Activated naive CD8-positive, alpha-beta T cell treated with anti-CD3 and anti-CD28 coated beads for 36 hours (primary cell): ENCODE results near the gene MOB2. TPM values are rescaled to one million over a fixed set of nuclear protein-coding genes. Genes with fewer than 3 reads are reported as not detected.

Experiments
- DNase-seq: peaks from one replicate; pipeline ENCODE4 v3.0.0; 2021
- H3K27ac Mint-ChIP-seq: one replicate; pipeline ENCODE4 v1.8.0; 2022; ENCODE audit warnings: mild to moderate bottlenecking, moderate library complexity, mixed read lengths
- H3K27me3 Mint-ChIP-seq: one replicate; pipeline ENCODE4 v1.8.0; 2022; ENCODE audit warnings: mild to moderate bottlenecking, mixed read lengths
- H3K36me3 Mint-ChIP-seq: one replicate; pipeline ENCODE4 v1.8.0; 2021; ENCODE audit warnings: mild to moderate bottlenecking, mixed read lengths
- H3K4me1 Mint-ChIP-seq: one replicate; pipeline ENCODE4 v1.8.0; 2021; ENCODE audit warnings: mixed read lengths
- H3K4me3 Mint-ChIP-seq: one replicate; pipeline ENCODE4 v1.8.0; 2022; ENCODE audit warnings: mild to moderate bottlenecking, moderate library complexity, mixed read lengths
- H3K9me3 Mint-ChIP-seq: one replicate; pipeline ENCODE4 v1.8.0; 2022; ENCODE audit warnings: mixed read lengths
- total RNA-seq, 2 experiments: library from RNA; stranded (reverse); gene quantifications; one replicate each; pipeline ENCODE4 v1.2.3, GENCODE V29; 2021

MOB2 gene
- total RNA-seq, 2 experiments from 2014 or later = 15.2 to 16.3 TPM

DNA sequence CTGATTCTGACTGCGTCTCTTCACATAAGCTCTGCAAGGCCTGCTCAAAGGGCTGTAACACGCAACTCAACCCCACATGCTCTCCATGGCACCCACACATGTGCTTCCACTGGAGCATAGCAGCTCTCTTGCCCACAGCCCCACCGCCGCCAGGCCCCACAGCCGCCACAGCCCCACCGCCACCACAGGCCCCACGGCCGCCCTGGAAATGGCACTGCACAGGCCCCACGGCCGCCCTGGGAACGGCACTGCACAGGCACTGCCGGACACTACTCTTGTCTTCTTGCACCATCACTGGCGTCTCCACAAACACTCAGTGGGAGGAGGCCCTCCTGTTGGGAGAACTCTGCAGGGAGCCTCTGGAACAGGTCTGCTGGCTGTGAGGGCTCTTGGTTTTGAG is 8.6 kb downstream of the MOB2 start:
- DNase-seq = no peak
- H3K36me3 Mint-ChIP-seq = peaks cover 1% of the 10 kb centered on the region
- H3K9me3 Mint-ChIP-seq = no peaks in the 10 kb centered on the region
- H3K4me3 Mint-ChIP-seq = no peak overlapping the region
- no peaks in the 10 kb centered on the region for H3K4me1 Mint-ChIP-seq
- H3K27me3 Mint-ChIP-seq = no peaks in the 10 kb centered on the region
- H3K27ac Mint-ChIP-seq = no peak overlapping the region

- H3K27ac Mint-ChIP-seq = no peak overlapping the region
- H3K36me3 Mint-ChIP-seq = peaks cover 1% of the 10 kb centered on the region
- no peaks in the 10 kb centered on the region for H3K27me3 Mint-ChIP-seq
- no peaks in the 10 kb centered on the region for H3K4me1 Mint-ChIP-seq
- no peak overlapping the region for H3K4me3 Mint-ChIP-seq
- DNase-seq = no peak
- no peaks in the 10 kb centered on the region for H3K9me3 Mint-ChIP-seq
These were observed 9.4 kb downstream of the MOB2 start for GRCh38 chr11:1476940-1477736.

- Mint-ChIP-seq H3K36me3 (peaks cover 3% of the 10 kb centered on the region), H3K27me3 (no peaks in the 10 kb centered on the region), H3K4me1 (no peaks in the 10 kb centered on the region), H3K27ac (no peak overlapping the region), H3K4me3 (no peak overlapping the region), H3K9me3 (no peaks in the 10 kb centered on the region)
- DNase-seq = no peak
These were observed 10.7 kb downstream of the MOB2 start for GRCh38 chr11:1475841-1476240.

GRCh38 chr11:1473786-1474185 is 12.8 kb downstream of the MOB2 start:
- H3K9me3 Mint-ChIP-seq = no peaks in the 10 kb centered on the region
- H3K36me3 Mint-ChIP-seq = peaks cover 3% of the 10 kb centered on the region
- no peak overlapping the region for H3K27ac Mint-ChIP-seq
- no peaks in the 10 kb centered on the region for H3K4me1 Mint-ChIP-seq
- H3K27me3 Mint-ChIP-seq = no peaks in the 10 kb centered on the region
- H3K4me3 Mint-ChIP-seq = no peak overlapping the region
- DNase-seq = no peak

GRCh38 chr11:1473011-1473628 is 13.5 kb downstream of the MOB2 start:
- no peak overlapping the region for H3K4me3 Mint-ChIP-seq
- no peak for DNase-seq
- H3K36me3 Mint-ChIP-seq = peaks cover 3% of the 10 kb centered on the region
- no peaks in the 10 kb centered on the region for H3K9me3 Mint-ChIP-seq
- no peaks in the 10 kb centered on the region for H3K27me3 Mint-ChIP-seq
- no peak overlapping the region for H3K27ac Mint-ChIP-seq
- no peaks in the 10 kb centered on the region for H3K4me1 Mint-ChIP-seq

DNA sequence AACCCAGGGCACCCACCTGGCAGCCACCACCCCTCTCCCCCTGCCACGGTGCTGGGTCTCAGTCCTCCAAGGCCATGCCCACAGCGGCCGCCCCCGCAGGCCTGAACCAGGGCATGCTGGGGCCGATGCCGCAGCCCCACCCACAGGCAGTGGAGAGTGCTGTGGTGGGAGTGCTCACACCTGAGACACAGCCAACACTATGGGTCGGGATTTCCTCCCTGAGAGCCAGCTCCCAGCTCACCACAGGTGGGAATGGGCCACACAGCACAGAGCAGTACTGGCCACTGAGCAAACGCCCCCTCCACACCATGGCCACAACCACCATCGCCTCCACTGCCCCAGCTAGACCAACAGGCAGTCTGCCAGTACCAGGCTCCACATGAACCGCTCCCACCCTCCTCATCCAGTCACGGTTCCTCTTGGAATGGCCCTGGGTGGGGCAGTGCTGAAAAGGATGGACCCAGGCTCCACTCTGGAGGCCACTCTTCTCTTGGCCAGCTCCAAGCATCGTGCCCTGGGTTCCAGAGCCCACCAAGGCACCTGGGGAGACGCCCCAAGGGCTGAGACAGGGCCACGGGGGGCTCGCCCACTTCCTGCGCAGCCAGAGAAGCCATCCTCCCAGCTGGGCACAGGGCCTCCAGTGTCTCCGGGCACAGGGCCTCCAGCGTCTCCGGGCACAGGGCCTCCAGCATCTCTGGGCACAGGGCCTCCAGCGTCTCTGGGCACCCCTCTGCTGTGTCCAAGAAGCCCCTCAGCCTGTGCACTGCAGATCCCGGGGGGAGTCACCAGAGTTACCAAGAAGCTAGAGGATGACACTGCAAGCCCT is 14.2 kb downstream of the MOB2 start:
- Mint-ChIP-seq H3K4me1 (no peaks in the 10 kb centered on the region), H3K9me3 (no peaks in the 10 kb centered on the region), H3K27ac (no peak overlapping the region), H3K36me3 (peaks cover 3% of the 10 kb centered on the region), H3K4me3 (no peak overlapping the region), H3K27me3 (no peaks in the 10 kb centered on the region)
- no peak for DNase-seq

DNA sequence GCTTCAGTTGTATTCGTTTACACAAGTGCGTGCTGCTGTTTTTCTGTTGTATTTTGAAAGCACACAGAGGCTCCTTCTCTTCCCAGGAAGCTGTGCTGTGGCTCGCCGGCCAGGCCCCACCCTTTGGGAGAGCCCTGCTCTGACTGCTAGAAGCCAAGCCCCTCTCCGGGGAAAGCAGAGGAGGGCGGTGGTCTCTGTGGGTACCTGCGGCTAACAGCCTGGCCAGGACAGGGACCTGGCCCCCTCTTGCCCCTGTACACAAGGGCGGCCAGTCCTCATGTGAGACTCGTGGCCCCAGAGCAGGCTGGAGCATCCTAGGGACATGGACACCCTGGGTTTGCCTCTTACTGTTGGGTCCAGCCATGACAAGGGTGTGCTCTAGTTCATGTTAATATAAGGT is 14.8 kb downstream of the MOB2 start:
- Mint-ChIP-seq H3K4me3 (no peak overlapping the region), H3K27me3 (no peaks in the 10 kb centered on the region), H3K27ac (no peak overlapping the region), H3K36me3 (peaks cover 1% of the 10 kb centered on the region), H3K4me1 (no peaks in the 10 kb centered on the region), H3K9me3 (no peaks in the 10 kb centered on the region)
- DNase-seq = no peak

DNA sequence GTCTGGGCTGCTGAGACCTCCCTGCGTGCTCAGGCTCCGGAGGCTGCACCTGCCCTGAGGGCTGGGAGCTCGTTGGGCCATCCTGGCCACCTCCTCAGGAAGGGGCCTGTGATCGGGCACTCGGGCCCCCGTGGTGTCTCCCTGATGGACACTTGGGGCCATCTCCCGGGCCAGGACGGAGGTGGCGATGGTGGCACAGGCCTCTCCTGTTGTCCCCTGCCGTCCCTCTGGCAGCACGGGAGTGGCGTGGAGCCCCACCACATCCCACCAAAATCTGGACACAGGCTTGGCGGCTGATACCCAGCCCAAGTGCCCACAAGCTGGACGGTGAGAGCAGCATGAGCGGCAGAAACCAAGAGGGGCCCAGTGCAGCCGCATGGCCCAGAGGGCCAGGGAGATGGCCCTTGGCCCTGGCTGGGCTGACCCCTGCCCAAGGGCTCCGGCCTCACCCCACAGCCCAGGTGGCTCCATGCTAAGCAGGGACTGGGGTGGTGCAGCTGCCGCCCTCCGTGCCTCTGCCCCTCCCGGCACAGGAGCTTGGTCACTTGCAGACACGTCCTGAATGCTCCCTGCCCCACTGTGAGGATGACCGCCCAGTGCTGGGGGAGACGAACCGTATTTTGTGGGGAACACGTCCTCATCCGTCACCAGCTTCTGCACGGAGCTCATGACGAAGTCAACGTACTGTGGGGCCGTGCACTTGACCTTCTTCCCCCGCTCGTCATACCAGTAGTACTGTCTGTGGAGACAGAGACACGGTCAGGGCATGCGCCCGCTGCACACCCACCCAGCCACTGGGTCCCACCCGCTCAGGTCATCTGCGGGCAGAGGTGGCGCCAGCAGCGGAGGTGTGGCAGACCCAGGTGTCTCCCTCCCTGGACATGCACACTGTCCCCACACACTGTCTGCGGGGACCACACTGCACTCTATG is 15.6 kb downstream of the MOB2 start:
- no peaks in the 10 kb centered on the region for H3K4me1 Mint-ChIP-seq
- no peak overlapping the region for H3K27ac Mint-ChIP-seq
- H3K4me3 Mint-ChIP-seq = no peak overlapping the region
- H3K36me3 Mint-ChIP-seq = peaks cover 1% of the 10 kb centered on the region
- no peaks in the 10 kb centered on the region for H3K27me3 Mint-ChIP-seq
- no peaks in the 10 kb centered on the region for H3K9me3 Mint-ChIP-seq
- DNase-seq = no peak

DNA sequence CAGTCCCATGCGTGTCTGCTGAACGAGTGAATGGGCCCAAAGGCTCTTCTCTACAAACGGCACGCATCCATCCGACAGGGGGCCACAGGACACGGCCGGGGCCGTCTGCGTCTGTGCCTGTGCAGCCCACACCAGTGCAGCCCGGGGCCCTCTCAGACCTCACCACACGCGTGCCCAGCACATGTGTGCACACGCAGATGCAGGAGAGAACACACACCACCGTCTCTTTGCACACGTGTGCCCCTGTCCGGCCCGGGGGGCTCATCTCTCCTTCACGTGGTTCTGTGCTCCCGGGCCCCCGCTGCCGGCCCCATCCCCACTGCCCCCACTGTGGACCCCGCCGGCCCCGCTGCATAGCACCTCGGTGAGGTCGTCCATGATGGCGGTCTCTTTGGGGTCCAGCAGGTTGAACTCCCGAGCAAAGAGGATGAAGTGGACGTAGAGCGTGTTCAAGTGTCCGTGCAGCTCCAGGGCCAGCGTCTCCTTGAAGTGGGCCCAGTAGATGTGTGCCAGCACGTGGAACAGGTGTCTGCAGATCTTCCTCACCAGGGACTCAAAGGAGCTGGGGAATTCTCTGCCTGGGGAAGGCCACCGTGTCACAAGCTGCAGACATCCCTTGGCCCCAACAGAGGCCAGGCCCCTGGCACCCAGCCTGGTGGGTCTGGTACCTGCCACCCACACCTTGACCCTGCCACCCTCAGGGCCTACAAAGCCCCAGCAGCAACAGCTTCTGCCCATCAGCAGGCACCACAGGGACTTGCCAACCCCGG is 16.5 kb downstream of the MOB2 start:
- no peak for DNase-seq
- Mint-ChIP-seq H3K4me3 (no peak overlapping the region), H3K36me3 (peaks cover 7% of the 10 kb centered on the region), H3K9me3 (no peaks in the 10 kb centered on the region), H3K27me3 (no peaks in the 10 kb centered on the region), H3K27ac (no peak overlapping the region), H3K4me1 (no peaks in the 10 kb centered on the region)

- Mint-ChIP-seq H3K4me1 (no peaks in the 10 kb centered on the region), H3K36me3 (peaks cover 7% of the 10 kb centered on the region), H3K27ac (no peak overlapping the region), H3K4me3 (no peak overlapping the region), H3K27me3 (no peaks in the 10 kb centered on the region), H3K9me3 (no peaks in the 10 kb centered on the region)
- DNase-seq = no peak
These were observed 17.2 kb downstream of the MOB2 start for GRCh38 chr11:1469287-1469910.

- no peak overlapping the region for H3K4me3 Mint-ChIP-seq
- no peaks in the 10 kb centered on the region for H3K27me3 Mint-ChIP-seq
- no peak for DNase-seq
- H3K4me1 Mint-ChIP-seq = no peaks in the 10 kb centered on the region
- no peak overlapping the region for H3K27ac Mint-ChIP-seq
- H3K36me3 Mint-ChIP-seq = peaks cover 7% of the 10 kb centered on the region
- no peaks in the 10 kb centered on the region for H3K9me3 Mint-ChIP-seq
These were observed 18.0 kb downstream of the MOB2 start for GRCh38 chr11:1468473-1469066.

- DNase-seq = no peak
- Mint-ChIP-seq H3K27me3 (no peaks in the 10 kb centered on the region), H3K9me3 (no peaks in the 10 kb centered on the region), H3K27ac (no peak overlapping the region), H3K4me1 (no peaks in the 10 kb centered on the region), H3K36me3 (peaks cover 7% of the 10 kb centered on the region), H3K4me3 (no peak overlapping the region)
These were observed 18.6 kb downstream of the MOB2 start for GRCh38 chr11:1468002-1468401.

GRCh38 chr11:1467270-1467669 is 19.3 kb downstream of the MOB2 start:
- Mint-ChIP-seq H3K27ac (no peak overlapping the region), H3K9me3 (no peaks in the 10 kb centered on the region), H3K36me3 (peaks cover 7% of the 10 kb centered on the region), H3K27me3 (no peaks in the 10 kb centered on the region), H3K4me1 (no peaks in the 10 kb centered on the region), H3K4me3 (no peak overlapping the region)
- no peak for DNase-seq
